GM18526 (cell line): ENCODE results near the gene MAP2K1.

Experiments used
- POLR2A ChIP-seq: IDR thresholded peaks from 3 replicates; pipeline ENCODE4 v1.6.1; 2011; ENCODE audit not compliant: insufficient read length; ENCODE audit errors: extremely low read depth

The MAP2K1 gene

DNA sequence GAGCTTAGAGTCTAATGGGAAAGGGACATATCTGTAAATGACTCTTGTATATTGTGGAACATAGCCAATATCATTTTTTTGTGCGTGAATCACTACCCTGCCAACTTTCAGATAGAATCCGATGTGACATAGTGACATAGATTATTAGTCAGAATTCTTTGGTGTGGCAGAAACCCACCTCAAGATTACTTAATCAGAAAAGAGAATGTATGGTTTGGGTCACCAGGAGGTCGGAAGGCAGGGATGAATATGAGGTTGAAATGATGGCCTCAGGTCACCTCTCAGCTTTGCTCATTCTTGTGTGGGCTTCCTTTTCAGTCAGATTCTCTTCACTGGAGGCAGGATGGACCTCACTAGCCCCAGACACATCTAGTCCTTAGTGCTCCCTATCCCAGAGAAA is 69.5 kb downstream of the MAP2K1 start:
- no peak for TF ChIP-seq POLR2A

DNA sequence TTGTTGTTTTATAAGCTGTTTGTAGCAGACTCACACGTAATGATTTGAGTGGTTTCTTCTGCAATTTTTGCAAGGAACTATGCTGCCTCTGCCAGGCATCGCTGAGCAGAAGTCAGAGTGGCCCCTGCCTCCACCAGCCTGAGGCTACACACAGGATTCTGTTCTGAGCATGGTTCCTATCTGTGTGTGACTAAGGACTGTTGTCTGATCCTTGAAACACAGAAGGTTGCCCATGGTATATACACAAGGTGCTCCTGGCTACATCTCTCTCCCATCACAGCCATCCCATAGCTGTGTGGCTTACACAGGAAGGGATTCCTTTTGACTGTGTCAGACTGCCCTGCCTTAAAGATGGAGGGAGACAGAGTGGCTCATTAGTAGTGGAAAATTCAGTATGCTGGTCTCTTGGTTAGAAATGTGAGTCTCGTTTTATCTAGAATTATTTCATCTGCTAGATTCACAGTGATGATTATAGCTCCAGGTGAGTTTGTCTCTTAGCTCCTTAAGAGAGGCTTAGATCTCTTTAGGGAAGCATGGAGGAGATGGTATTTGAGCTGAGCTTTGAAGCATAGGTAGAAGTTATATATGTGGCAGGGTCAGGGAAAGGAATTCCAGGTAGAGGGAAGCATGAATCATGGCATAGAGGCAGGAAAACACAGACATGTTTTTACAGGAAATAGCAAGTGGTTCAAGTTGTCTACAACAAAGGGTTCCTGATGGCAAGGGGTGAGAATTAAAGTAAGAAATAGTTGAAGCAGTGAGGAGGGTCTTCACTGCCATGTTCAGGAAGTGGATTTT is 73.3 kb downstream of the MAP2K1 start:
- no peak for TF ChIP-seq POLR2A

DNA sequence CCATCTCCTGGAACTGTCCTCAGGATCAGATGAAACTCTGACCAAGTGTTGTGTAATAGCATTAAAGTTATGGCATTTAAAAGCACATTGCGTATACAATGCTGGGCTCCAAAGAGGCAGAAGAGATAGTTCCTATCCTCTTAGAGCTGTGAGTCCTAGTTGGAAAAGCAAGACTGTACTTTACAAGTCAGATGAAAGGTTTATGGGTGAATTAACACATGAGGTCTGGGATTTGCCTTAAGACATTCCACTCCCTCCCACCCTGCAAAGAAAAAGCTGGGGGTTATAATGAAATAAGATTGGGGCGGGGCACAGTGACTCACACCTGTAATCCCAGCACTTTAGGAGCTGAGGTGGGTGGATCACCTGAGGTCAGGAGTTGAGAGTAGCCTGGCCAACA is 75.2 kb downstream of the MAP2K1 start:
- TF ChIP-seq POLR2A: no peak

DNA sequence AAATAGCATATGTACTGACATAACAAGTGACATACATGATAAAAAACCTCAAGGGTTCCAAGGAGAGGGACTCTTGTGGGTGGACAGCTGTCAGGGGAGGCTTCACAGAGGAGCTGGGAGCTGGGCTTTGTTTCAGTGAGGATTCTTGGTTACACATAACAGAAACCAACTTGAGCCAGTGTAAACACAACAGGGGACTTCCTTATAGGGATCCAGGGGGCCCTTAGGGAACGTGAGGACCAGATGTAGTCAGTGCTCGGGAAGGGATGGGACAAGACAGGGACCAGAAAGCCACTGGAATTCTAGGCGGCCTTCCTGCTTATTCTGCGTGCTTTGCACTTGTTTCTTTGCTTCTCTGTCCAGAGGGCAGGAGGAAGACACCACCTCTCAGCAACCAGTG is 75.9 kb downstream of the MAP2K1 start:
- TF ChIP-seq POLR2A: no peak

DNA sequence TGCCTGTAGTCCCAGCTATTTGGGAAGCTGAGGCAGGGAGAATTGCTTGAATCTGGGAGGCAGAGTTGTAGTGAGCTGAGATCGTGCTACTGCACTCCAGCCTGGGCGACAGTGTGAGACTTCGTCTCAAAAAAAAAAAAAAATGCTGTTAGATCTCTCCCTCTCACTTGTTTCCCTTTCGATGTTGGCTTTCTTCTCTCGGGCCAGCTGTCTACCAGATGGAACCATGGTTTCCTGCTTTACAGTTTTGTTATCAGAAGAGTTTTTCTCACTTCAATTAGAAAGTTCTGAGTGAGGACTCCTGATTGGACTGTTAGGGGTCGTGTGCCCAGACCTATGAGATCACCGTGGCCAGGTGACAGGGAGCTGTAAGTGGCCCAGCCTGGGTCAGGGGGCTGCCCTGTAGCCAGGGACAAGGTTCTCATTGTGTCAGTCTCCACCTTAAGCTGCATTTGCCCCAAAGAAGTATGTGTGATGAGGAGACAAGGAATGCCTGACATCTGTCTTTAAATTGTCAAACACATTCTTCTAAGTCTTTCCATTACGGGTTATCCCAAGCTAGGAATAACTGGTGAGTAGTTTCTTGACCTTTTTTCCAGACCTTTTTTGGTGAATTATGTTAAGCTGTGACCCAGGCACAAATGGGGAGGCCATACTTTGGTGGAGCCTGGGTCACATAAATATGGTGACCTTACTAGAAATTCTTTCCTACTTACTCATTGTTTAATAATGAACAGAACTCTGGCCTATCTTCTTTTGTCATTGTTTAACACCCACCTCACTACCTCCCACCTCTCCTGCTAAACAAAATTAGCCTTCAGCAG is 85.7 kb downstream of the MAP2K1 start:
- TF ChIP-seq POLR2A: no peak

DNA sequence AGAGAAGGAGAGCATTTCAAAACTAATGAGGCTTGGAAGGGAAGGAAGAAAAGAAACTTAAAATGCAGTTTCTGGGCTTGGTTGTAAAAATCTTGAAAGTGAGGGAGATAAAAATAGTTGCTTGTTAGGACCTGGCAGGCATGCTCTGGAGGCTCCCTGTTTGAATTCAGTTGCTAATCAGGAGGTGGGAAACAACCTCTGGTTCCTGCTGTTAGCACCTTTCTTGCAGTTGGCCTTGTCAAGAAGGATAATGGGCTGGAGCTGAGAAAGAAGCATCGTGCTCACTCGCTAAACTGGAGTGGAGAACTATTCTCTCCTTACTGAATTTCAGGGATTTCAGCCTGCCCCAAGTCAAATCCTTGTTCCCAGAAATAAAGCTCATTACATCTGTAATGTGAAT is 87.4 kb downstream of the MAP2K1 start:
- no peak for TF ChIP-seq POLR2A

DNA sequence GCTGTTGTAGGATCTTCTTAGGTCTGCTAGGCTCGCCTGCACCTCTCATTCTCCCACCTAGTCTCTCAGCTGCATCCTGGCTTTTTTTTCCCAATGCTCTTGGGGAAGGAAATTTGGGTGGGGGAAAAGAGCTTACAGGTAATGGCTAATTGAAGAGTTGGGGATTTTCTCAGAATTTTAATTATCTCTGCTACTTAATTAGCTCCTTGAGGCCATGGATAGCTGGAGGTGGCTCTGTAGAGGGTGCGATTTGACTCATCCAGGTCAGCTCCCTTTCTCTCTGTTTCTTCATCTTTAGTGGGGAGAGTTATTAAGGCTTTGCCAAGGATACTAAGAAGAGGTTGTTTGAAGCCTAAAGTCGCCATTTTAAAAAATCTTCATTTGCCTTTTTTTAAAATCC is 88.3 kb downstream of the MAP2K1 start:
- no peak for TF ChIP-seq POLR2A

DNA sequence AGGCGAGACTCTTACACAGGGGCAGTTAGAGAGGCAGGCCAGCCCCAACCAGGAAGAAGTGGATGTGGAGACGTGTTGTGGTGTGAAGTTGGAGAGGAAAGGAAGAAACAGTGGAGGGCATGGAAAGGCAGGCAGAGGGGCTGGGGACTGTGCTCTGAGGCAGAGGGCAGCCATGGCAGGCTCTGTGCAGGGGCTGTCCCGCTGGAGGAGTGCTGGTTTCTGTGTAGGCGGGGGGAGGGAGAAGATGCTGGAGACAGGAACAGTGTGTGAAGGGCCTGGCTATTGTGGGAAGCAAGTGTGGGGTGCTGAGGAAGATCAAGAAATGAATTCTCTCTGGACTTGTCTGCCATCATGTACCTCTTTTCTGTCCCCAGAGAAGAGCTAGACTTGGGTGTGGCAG is 89.8 kb downstream of the MAP2K1 start:
- TF ChIP-seq POLR2A: no peak

DNA sequence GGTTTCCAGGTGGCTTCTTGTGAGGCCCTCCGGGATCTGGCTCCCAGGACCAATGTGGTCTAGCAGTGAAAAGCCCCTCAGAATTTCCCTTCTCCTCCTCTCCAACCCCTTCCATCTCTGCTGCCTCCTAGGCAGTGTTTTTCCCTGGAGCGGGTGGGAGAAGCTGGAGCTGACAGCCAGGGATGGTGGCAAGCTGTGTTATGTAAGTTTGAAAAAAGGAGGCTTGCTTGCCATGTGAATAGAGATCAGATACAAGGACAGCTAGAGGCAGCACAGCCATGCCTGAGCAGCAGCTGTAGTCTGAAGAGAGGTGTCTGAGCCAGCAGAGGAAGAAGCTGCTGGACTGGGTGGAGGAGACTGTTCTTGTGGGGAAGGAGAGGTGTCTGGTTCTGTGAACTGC is 90.3 kb downstream of the MAP2K1 start:
- no peak for TF ChIP-seq POLR2A

DNA sequence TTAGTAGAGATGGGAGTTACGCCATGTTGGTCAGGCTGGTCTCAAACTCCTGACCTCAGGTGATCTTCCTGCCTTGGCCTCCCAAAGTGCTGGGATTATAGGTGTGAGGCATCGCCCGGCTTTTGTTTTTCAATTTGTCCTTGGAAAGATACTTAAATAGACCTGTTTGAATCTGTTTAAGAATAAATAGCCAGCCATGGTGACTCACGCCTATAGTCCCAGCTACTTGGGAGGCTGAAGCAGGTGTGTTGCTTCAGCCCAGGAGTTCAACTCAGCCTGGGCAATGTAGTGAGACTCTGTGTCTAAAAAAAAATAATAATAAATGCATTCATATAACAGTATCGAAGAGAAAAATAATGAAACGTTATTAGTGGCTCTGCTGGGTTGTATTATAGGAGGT is 93.6 kb downstream of the MAP2K1 start:
- no peak for TF ChIP-seq POLR2A

DNA sequence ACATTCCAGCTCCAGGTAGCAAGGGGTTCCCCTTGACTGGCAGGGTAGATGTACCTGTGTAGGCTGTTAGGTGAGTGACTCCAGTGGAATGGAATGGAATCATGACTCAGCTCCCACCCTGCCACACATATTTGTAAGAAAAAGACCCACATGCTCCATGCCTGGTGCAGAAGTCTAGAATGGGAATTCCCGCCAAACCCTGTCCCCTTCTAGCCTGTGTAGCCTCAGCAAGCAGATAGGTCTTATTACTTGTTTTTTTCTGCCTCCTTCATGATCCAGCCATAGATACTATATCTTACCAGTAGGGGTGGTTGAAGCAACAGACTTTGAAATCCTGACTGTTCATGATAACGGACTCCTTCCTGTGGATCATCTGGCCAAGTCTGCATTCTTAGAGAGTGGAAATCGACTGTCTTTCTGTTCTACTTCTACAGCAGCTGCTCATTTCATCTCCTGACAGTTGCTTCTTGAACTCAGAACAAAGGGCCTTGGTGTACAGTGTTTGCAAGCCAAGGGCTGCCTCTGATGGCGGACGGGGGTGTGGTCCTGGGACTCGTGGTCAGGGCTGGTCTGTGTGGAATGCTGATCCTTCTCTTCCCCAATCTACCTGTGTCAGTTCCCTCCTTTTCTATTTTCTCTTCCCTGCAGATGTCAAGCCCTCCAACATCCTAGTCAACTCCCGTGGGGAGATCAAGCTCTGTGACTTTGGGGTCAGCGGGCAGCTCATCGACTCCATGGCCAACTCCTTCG is 94.6 kb downstream of the MAP2K1 start:
- no peak for TF ChIP-seq POLR2A

DNA sequence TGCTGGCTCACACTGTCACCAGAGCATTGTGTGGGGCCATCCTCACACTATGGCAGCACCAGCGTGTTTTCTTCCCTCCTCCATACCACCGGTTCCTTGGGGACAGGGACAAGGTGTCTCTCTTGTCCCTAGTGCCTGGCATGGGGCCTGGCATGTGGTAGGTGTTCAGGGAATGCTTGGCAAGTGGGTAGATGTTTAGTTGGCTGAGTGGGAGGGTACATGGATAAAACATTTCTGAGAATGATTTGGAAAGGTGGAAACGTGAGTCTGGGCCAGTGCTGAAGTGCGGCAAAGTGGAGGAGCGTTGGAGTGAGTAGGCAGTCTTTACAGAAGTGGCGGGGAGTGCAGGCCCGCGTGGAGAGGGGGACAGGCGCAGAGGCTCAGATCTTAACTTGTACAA is 95.8 kb downstream of the MAP2K1 start:
- no peak for TF ChIP-seq POLR2A

DNA sequence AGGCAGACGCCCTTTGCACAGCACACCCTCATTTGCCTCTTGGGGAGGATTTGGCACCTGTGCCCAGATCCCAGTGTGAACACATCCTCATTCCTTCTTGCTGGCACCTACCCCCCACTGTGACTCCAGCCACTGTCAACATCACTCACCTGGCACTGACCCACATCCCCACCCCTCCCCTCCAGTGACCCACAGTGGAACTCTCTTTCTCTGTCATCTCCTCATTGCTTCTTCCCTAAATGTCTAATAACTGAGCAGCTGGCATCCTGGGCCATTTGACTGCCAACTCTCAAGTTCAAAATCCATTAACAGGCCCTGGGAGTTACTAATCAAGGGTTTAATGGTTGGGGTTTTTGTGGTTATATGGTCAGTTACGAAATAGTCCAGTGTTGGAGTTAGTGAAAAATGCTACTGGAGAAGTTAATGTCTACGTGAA is 96.4 kb downstream of the MAP2K1 start:
- no peak for TF ChIP-seq POLR2A

DNA sequence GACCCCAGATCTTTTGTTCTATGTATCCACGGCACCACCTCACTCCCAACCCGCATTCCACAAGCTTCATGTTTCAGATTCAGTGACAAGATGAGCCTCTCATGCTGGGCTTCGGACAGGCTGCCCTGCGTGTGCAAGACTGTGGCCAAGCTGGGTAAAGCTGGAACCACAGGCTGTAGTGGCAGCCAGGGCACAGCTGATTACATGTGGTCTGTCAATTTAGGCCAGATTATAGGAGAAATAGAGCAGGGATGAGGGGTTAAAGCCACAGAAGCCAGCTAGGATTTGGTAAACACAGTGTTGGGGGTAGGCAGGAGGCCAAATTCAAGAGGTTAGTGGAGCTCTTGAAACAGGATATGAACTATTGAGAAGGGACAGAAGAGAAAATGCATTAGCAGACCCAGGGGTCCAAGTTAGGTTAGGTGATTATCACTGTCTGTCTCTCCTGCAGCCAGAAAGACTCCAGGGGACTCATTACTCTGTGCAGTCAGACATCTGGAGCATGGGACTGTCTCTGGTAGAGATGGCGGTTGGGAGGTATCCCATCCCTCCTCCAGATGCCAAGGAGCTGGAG is 97.9 kb downstream of the MAP2K1 start:
- TF ChIP-seq POLR2A: no peak

DNA sequence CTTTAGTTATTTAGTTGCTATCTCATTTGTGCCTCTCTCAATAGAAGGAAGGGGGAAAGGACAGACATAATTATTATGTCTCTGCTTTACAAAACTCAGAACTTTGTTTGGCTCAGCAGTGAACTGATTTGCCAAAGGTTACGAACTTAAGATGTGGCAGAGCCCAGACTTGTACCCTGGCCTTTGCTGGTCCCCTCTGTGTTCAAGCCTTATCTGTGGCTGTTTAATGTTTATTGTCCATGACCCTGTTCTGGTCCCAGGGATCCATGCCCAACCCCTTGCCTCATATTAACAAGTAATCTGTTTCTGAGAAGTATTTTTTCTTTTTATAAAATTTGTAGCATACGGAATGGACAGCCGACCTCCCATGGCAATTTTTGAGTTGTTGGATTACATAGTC is 100.2 kb downstream of the MAP2K1 start:
- no peak for TF ChIP-seq POLR2A
